HG03175 (cell line): ENCODE results near the gene TMEM41B.
A peak's percentile ranks its signal among the peaks of the same experiment; 100 is the strongest.

ENCODE experiments used
- ATAC-seq: cut with Tn5 transposase; IDR thresholded peaks from one replicate; pipeline ENCODE4 v1.9.1; 2021; ENCODE audit warnings: mild to moderate bottlenecking, moderate library complexity; ENCODE audit not compliant: unreplicated experiment

TMEM41B gene

GRCh38 chr11:9310485-9311090 is 3.8 kb downstream of the TMEM41B start:
- no peak for ATAC-seq

GRCh38 chr11:9304178-9304577 is 10.2 kb downstream of the TMEM41B start:
- no peak for ATAC-seq

- ATAC-seq, result no peak
Measured at GRCh38 chr11:9302448-9302847, 11.9 kb downstream of the TMEM41B start.

GRCh38 chr11:9301720-9302119 is 12.7 kb downstream of the TMEM41B start:
- ATAC-seq, result no peak

GRCh38 chr11:9293646-9294045 is 20.7 kb downstream of the TMEM41B start:
- no peak for ATAC-seq

GRCh38 chr11:9285850-9286587 is 28.4 kb downstream of the TMEM41B start:
- ATAC-seq, result no peak

GRCh38 chr11:9280655-9281301 is 33.6 kb downstream of the TMEM41B start:
- peak; percentile 96 for ATAC-seq

GRCh38 chr11:9277176-9277575 is 37.2 kb downstream of the TMEM41B start:
- no peak for ATAC-seq

- no peak for ATAC-seq
Measured at GRCh38 chr11:9276571-9276970, 37.8 kb downstream of the TMEM41B start.

- ATAC-seq, result no peak
Measured at GRCh38 chr11:9274499-9275258, 39.7 kb downstream of the TMEM41B start.

GRCh38 chr11:9273376-9274336 is 40.7 kb downstream of the TMEM41B start:
- no peak for ATAC-seq

GRCh38 chr11:9269492-9270013 is 44.8 kb downstream of the TMEM41B start:
- no peak for ATAC-seq

- no peak for ATAC-seq
Measured at GRCh38 chr11:9267680-9268079, 46.7 kb downstream of the TMEM41B start.

- no peak for ATAC-seq
Measured at GRCh38 chr11:9266926-9267325, 47.5 kb downstream of the TMEM41B start.

- no peak for ATAC-seq
Measured at GRCh38 chr11:9266132-9266736, 48.2 kb downstream of the TMEM41B start.

- ATAC-seq, result peak; percentile 32
Measured at GRCh38 chr11:9265211-9266131, 48.9 kb downstream of the TMEM41B start, which contains the start of gene DENND5A. DENND5A (minus strand) TSS chr11:9265350; CDS start chr11:9265069, 281 bp downstream.

- peak; percentile 23 for ATAC-seq
Measured at GRCh38 chr11:9264316-9265210, 49.8 kb downstream of the TMEM41B start.
